D721Med (cell line): ENCODE measurements around the gene CLPSL2.

Experiments
- DNase-seq: peaks from one replicate; pipeline ENCODE4 v3.0.0; 2011; ENCODE audit warnings: low spot score; ENCODE audit not compliant: insufficient read length
- FAIRE-seq: peaks from 2 replicates; lab custom pipeline; 2011; peaks lifted over from hg19 to GRCh38; lab: Jason Lieb, UNC
- CTCF ChIP-seq: IDR thresholded peaks from 2 replicates; pipeline ENCODE4 v1.5.1; 2012; ENCODE audit warnings: mild to moderate bottlenecking, control low read depth; ENCODE audit not compliant: insufficient read depth; ENCODE audit errors: missing control alignments

Gene CLPSL2

GRCh38 chr6:35765739-35766138 lies 10.7 kb upstream of the CLPSL2 start:
- TF ChIP-seq CTCF = no peak
- no peak for FAIRE-seq

GRCh38 chr6:35769211-35769610 lies 7.2 kb upstream of the CLPSL2 start:
- TF ChIP-seq CTCF = no peak
- FAIRE-seq (no peak), DNase-seq (no peak)

More at GRCh38 chr6:35765739-35766138, 10.7 kb upstream of the CLPSL2 start:
- DNase-seq = no peak

GRCh38 chr6:35771343-35771627 lies 5.1 kb upstream of the CLPSL2 start:
- no peak for FAIRE-seq
- no peak for TF ChIP-seq CTCF

GRCh38 chr6:35774116-35774794 lies 2.1 kb upstream of the CLPSL2 start:
- FAIRE-seq (no peak), DNase-seq (no peak)
- TF ChIP-seq CTCF = no peak

More at GRCh38 chr6:35771343-35771627, 5.1 kb upstream of the CLPSL2 start:
- no peak for DNase-seq

GRCh38 chr6:35775031-35775430 lies 1.4 kb upstream of the CLPSL2 start:
- FAIRE-seq = no peak
- TF ChIP-seq CTCF = no peak
- no peak for DNase-seq

GRCh38 chr6:35777356-35778102 lies 1.1 kb downstream of the CLPSL2 start:
- FAIRE-seq (no peak), DNase-seq (no peak)
- TF ChIP-seq CTCF = no peak

- DNase-seq (no peak), FAIRE-seq (no peak)
- no peak for TF ChIP-seq CTCF
Measured at GRCh38 chr6:35778437-35778836, 2.0 kb downstream of the CLPSL2 start.
